GM18526 (cell line): ENCODE results near the gene GNG11.

Experiments
- POLR2A ChIP-seq: IDR thresholded peaks from 3 replicates; pipeline ENCODE4 v1.6.1; 2011; ENCODE audit not compliant: insufficient read length; ENCODE audit errors: extremely low read depth

Gene GNG11

GRCh38 chr7:93921607-93922566, at the start of gene GNG11:
TSS of gene GNG11 (plus strand) at chr7:93921735. CDS start at chr7:93922138, 403 bp downstream.
- no peak for TF ChIP-seq POLR2A

- no peak for TF ChIP-seq POLR2A
Measured at GRCh38 chr7:93873998-93874574, 47.4 kb upstream of the GNG11 start.

- TF ChIP-seq POLR2A, result no peak
Measured at GRCh38 chr7:93877742-93878141, 43.8 kb upstream of the GNG11 start.

GRCh38 chr7:93879356-93879755, 42.2 kb upstream of the GNG11 start:
- TF ChIP-seq POLR2A, result no peak

- TF ChIP-seq POLR2A, result no peak
Measured at GRCh38 chr7:93882468-93882867, 39.1 kb upstream of the GNG11 start.

GRCh38 chr7:93883078-93883916, 38.2 kb upstream of the GNG11 start:
- no peak for TF ChIP-seq POLR2A

GRCh38 chr7:93883917-93884345, 37.6 kb upstream of the GNG11 start:
- TF ChIP-seq POLR2A, result no peak

GRCh38 chr7:93884541-93884940, 37.0 kb upstream of the GNG11 start:
- no peak for TF ChIP-seq POLR2A

GRCh38 chr7:93889261-93889660, 32.3 kb upstream of the GNG11 start:
- TF ChIP-seq POLR2A, result no peak

GRCh38 chr7:93890041-93890463, 31.5 kb upstream of the GNG11 start:
- no peak for TF ChIP-seq POLR2A

- TF ChIP-seq POLR2A, result no peak
Measured at GRCh38 chr7:93890464-93891068, 31.0 kb upstream of the GNG11 start, which contains the start of gene TFPI2. TSS of gene TFPI2 (minus strand) at chr7:93890753. CDS start at chr7:93890678, 75 bp downstream.

- no peak for TF ChIP-seq POLR2A
Measured at GRCh38 chr7:93894426-93894825, 27.1 kb upstream of the GNG11 start.

- TF ChIP-seq POLR2A, result no peak
Measured at GRCh38 chr7:93894966-93895640, 26.4 kb upstream of the GNG11 start.

- TF ChIP-seq POLR2A, result no peak
Measured at GRCh38 chr7:93895859-93896600, 25.5 kb upstream of the GNG11 start.

GRCh38 chr7:93897680-93898079, 23.9 kb upstream of the GNG11 start:
- TF ChIP-seq POLR2A, result no peak
